ENCODE data around the gene GNPTAB.
"Not testable (repeated sequence)": the region's sequence is repeated elsewhere in the genome, so short reads cannot be mapped to it uniquely, and the experiment has no call there.

Gene GNPTAB

DNA sequence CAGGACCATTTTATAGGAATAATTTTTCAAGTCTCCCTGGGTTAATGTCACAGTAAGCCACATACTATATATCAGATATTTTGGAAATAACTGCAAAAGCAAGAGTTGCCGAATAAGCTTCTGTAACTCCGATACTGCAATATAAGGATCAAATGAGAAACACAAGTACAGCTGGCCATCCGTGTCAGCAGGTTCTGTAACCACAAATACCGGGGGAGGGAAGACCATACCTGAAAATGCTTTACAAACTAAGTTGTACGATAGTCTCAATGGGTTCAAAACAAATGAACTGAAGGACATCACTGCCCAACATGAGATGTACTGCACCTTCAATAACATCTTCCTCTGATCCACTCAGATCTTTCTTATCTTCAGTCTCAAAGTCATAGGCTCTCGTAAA is 93.3 kb downstream of the GNPTAB start:
- DNase-seq (ENCODE audit: low spot score): no peak

DNA sequence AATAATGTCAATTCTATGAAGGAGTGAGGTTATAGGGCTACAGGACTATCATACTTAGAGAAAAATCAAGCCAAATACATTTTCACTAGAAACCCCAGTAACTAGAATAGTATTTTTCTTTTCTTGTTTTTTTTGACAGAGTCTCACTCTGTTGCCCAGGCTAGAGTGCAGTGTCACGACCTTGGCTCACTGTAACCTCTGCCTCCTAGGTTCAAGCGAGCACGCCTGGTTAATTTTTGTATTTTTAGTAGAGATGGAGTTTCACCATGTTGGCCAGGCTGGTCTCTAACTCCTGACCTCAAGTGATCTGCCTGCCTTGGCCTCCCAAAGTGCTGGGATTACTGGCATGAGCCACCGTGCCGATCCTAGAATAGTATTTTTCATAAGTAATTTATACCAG is 96.3 kb downstream of the GNPTAB start:
- DNase-seq (ENCODE audit: low spot score): not testable (repeated sequence)

DNA sequence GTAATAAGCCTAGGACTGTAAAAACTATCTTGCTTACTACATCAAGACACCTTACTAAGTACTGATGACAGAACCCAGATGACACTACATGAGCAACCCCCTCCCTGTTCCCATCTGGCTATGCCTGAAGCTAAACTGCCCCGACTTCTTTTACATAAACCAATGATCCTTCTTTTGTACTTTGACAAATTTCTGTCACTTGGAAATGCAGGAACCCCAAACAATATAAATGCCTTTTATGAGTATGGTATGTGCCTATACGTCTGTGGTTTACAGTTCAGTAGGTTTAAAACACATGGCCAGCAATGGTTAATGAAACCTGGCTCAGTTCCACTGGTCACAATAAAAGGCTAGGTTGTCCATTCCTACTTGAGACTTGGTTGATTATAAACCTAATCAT is 97.6 kb downstream of the GNPTAB start:
- no peak for DNase-seq (ENCODE audit: low spot score)

DNA sequence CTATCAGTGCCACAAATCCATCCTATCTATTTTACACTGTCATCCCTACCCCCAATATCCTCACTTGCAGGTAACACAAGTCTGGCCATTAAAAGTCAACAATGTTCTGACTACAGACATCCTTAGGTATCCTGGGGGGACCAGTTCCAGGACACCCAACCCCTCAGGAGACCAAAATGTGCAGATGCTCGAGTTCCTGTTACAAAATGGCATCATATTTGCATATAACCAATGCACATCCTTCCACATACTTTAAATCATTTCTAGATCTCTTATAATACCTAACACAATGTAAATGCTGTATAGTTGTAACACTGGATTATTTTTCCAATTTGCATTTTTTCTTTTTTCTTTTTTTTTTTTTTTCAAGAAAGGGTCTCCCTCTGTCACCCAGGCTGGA is 98.4 kb downstream of the GNPTAB start:
- DNase-seq (ENCODE audit: low spot score): no peak

DNA sequence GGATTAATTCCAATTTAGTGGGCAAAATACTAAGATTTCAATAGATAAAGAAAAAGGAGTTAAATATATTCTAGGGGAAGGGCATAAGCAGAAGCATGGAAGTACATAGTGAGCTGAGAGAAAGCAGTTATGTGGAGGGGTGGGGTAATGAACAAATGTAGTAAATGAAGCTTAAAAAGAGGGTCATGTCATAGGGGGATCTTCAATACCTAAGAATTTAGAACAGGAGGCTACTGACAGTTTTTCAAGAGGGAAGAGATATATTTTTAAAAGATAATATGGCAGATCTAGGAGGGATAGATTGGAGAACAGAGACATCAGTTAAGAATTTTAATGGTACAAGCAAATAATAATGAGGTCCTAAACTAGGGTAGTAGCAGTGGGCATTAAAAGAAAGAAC is 100.9 kb downstream of the GNPTAB start:
- DNase-seq (ENCODE audit: low spot score): no peak

DNA sequence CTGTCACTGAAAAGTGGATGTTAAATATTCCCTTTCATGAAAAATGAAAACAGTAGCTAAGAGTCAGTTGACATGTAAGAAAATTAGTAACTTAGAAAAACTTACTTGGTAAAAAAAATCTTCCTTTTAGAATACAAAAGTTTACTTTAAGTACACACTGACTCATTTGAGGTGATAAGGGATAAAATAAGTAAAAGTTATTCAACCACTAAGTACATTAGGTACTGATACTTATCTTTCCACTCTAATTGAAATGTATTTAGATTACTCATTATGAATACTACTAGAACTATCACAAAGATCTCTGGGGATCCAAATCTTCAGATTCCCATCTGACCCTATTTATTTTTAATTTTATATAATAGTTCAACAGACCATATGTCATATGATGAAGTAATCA is 103.7 kb downstream of the GNPTAB start:
- no peak for DNase-seq (ENCODE audit: low spot score)

DNA sequence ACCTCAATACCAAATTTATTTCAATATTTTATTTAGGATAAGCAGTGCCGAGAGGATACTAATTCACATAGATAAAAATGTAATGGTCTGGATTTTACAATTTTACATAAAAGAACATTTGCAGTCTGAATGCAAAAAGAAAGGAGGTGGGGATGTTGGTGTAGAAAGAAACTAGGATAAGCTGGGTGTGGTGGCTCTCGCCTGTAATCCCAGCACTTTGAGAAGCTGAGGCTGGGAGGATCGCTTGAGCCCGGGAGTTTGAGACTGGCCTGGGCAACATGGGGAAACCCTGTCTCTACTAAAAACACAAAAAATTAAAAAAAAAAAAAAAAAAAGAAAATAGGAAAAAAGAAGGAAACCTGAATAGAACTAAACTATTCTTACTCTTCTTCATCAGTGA is 108.4 kb downstream of the GNPTAB start:
- no peak for DNase-seq (ENCODE audit: low spot score)

DNA sequence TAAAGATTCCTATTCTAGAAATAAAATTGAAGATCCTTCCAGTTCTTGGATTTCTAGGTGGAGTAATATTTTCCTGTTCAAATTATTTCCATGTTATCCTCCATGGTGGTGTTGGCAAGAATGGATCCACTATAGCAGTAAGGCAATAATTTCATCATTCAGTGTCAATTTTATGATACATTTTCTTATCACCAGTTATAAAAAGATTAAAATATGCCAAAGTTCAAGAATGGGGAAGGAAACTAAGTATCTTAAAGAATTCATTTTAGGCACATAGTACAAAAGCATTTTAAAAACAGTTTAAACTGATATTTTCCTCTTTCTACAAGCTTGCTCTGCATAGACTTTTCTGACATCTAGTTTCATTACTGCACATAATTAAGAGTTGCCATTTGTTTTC is 110.6 kb downstream of the GNPTAB start:
- no peak for DNase-seq (ENCODE audit: low spot score)

DNA sequence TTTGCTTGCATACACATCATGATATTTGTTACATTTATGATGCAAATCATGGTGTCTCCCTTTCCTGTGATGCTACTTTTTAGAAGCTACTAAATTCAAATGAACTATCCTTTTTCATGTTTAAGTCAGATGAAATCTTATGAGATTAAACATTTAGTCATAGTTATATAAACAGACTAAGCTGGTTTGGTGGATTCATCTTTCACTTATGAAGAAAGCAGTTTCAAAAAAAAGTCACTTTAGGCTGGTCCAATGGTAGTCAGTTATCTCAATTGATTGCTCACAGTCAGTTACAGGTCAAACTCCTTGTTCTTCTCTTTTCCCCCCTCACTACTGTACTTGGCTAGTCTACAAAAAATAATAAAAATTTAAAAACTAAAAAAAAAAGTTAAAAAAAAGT is 111.2 kb downstream of the GNPTAB start:
- no peak for DNase-seq (ENCODE audit: low spot score)

DNA sequence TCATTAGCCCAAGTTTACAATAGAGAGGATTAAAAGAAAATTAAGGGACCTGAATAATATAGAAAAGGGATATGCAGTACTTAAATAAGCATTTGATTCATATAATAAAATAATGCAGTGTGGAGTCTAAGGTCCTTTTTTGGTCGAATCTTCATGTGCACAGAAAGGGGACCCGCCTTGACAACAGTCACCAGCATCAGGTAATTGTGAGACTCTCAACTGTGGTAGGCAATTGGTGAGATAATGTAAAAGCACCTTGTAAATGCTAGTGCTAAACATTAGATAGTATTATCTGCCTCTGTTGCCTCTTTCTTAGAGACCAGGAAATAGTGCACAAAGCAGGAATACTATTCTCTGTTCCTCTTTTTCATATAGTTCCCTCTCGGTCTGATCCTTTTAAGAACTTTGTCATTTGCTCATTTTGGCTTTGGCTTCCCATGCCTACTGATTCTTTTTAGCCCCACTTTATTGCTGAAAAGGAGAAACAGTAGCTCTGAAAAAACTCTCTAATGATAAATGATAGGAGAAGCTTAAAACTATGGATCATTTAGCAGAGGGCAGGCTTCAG is 115.8 kb downstream of the GNPTAB start:
- DNase-seq (ENCODE audit: low spot score): no peak

DNA sequence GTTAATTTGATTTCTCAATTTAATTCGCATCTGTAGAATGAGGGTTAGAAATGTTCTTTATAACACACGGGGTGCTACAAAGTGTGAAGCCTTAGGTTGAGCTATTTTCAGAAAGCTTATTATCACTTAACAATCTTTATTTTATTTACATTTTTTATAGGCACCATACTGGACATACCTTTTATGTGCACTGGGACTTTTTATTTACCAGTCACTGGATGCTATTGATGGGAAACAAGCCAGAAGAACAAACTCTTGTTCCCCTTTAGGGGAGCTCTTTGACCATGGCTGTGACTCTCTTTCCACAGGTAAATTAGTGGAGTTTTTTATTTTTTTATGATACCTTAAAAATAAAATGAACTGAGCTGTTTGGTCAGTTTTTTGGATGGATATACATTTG is 116.8 kb downstream of the GNPTAB start:
- DNase-seq (ENCODE audit: low spot score): no peak

DNA sequence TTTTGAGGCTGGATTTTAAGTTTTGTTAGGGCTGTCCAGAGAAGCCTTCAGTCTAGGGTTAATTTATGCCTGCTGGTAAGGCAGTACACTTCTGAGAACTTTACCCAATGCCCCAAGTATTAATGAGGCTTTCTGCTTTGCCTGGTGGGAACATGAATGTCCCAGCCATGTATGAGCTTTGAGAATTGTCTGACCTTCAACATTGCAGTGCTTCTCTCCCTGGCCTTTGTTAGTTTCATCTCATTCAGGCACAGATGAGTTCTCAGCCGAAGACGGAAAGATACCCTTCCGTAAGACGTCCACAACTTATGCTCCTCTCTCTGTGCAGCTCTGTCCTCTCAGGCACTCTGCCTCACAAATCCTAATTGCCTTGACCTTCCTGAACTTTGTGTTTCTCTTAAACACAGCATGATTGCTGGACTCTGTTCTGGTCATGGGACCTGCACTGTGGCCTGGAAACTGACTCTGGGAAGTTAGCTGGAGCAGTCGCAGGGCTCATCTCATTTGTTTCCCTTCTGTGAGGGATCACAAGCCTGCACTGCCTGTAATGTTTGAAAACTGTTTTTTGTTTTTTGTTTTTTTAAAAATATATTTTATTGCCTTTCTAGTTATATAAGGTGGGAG is 117.6 kb downstream of the GNPTAB start:
- no peak for DNase-seq (ENCODE audit: low spot score)

DNA sequence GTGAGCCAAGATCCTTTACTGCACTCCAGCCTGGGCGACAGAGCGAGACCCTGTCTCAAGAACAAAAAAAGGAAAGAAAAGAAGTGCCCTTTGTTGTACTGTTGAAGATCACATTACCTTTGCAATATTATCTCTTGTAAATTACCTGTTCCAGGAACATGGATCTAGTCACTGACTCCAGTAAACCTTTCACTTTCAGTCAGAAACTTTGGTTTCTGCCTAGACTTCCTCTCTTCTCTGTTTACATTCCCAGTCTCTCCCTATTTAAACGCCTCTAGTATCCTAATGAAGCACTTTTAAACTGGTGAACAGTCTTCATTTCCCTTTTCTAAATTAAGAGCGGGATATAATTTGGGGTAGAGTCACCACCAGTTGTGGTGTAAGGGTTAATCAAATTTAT is 120.5 kb downstream of the GNPTAB start:
- no peak for DNase-seq (ENCODE audit: low spot score)

DNA sequence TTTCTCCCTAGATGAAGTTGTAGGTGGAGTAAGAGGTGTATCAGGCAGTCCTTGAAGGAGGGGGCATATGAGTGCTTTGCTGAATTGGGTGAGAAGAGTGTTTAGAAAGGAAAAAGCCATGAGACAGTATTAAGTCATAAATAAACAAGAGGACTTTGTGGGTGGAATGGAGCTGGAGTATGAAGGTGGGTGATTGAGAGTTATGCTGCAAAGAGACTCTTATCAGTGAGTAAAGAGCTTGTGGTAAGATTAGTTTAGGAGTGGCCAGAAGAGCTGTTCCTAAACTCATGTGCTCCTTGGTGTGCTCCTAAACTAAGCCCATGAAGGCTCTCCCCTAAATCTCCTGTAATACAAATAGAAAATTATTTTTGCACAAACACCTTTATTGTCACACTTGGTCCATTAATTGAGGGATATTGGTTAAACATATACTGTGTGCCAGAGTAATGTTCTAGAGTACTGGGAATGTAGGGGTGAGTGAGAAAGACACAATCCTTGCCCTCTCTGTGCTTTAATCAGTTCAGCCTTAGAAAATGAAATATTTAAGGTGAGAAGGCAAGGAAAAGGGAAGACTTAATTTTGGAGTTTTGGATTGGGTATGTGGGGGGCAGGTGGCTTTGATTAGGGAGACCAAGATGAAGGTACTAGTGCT is 123.5 kb downstream of the GNPTAB start:
- DNase-seq (ENCODE audit: low spot score): no peak

DNA sequence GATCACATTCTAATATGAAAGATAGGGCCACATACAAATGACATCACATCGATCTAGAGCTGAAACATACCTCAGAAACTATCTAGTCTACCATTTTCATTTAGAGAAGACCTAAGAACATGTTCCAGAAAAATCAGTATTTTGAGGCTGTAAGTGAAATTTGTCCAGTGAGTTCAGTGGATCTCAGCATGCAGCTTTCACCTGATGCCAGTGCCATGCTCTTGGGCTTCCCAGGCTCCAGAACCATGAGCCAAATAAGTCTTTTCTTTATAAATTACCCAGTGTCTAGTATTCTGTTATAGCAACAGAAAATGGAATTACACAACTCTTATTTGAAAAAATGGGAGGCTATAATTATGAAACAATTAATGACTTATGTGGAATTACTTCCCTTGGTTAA is 124.4 kb downstream of the GNPTAB start:
- DNase-seq (ENCODE audit: low spot score): no peak

DNA sequence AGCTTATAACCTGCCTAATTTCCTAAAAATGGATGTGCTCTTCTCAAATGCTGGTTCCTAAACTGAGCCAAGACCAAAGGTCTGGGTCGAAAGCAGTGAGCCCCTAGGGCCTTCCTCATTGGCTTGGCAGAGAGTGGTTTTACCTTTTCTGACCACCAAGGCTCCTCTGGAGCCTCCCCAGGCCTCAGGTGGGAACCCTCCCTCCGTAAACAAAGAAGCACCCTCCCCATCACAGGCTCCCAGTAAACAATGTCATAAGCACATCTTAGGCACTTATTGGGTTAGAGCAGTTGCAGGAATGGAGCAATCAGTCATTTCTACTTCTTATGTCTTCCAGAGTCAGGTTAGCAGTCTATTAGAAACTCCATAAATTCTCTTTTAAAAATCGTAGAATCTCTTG is 127.3 kb downstream of the GNPTAB start:
- no peak for DNase-seq (ENCODE audit: low spot score)

DNA sequence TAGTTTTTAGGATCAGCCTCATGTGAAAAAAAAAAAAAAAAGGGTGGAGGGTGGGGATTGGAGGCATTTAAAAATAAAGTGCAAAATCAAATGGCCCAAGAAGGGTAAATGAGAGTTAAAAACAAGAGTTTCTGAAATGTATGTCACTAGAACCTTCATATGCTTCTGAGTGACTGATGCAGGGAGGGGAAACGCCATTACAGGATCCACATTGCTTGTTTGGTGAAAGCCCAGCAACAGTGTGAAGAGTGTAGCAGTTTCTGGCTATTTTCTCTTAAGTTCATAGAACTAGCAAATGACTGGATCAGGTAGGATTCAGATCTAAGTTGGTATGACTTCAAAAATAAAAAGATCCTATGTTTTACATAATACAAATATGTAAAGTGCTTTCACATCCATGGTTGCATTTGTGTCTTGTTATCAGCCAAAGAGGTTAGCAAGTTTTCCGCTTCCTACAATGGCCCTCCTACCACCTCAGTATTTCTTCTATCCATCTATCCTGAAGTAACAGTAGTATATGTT is 130.4 kb downstream of the GNPTAB start:
- no peak for DNase-seq (ENCODE audit: low spot score)

DNA sequence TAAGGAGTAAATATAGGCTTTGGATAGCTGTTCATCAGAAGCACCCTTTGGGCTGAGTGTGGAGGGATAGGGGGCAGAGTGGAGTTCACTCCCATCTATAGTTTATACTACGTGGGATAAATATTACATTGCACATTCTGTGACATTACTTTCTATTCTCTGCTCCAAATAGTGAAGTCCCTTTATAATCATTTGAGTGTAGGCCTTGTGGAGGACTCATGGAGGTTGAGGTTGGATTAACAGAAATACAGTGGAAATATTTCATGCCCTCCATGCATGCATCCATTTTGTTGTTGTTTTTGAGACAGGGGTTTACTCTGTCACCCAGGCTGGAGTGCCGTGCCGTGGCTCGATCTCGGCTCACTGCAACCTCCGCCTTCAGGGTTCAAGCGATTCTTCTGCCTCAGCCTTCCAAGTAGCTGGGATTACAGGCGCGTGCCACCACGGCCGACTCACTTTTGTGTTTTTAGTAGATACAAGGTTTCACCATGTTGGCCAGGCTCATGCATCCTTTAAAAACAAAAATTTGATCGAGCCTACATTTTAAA is 131.9 kb downstream of the GNPTAB start:
- no peak for DNase-seq (ENCODE audit: low spot score)

DNA sequence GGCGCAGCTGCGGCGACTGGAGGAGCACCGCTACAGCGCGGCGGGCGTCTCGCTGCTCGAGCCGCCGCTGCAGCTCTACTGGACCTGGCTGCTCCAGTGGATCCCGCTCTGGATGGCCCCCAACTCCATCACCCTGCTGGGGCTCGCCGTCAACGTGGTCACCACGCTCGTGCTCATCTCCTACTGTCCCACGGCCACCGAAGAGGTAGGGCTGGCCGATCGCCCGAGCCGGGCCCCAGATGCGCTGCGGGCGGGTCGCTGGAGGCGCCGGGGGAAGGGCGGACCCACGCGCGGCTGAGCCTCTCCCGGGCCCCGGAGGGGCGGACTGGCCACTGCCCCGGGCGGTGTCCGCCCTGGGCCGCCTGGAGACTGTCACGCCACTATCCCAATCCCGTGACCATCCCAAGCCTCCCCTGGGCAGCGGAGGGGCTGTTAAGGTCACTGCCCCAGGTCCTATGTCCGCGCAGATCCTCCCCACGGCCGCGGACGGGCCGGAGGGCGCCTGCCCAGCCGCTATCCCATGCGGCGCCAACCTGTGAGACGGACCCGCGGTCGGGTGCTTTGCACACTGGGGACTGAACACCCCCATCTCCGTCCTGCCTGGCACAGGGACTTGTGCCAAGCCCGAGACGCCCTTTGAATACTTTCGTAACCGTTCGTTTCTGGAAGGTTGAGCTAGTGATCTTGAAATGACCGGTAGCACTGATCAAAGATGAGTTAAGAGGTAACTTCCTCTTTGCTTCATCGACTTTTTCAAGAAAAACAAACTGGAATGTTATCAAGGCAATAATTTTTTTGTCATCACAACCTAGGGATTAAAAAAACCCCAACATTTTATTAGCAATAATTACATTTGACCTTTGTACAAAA is 132.6 kb downstream of the GNPTAB start:
- peak; percentile 37 for DNase-seq (ENCODE audit: low spot score)

DNA sequence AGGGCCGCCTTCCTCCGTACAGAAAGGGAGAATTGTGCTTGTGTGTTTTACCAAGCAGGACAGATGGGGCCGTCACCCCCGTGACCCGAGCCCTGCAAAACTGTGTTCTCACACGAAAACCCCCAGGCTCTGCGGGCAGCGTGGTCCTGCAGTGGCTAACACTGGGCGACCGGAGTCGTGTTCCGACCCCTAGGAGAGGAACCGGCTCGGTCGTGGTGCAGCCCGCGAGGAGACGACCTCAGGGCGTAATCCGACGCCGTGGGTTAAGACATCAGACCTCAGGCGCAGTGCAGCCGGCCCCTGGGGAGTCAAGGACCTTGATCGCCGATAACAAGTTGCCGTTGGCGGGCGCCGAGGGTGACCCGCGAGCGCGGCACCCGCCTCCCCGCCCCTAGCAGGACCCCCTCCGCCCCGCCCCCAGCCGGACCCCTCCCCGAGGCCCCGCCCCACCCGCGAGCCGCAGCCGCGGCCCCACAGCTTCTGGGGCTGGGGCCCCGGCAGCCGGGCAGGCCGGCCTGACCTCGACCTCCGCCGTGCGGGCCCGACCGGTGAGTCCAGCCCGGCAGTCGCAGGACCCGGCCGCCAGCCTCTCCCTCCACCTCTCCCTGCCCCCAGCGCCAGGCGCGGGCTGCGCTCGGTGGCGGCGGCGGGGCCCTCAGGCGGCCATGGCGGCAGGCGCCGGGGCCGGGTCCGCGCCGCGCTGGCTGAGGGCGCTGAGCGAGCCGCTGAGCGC is 133.4 kb downstream of the GNPTAB start, which contains the start of gene CHPT1:
Gene CHPT1, plus strand, starts transcription at position 444 of the 733 bp plus-strand sequence. Its CDS starts 222 bp downstream, at position 666.
- DNase-seq (ENCODE audit: low spot score): peak; percentile 85

Measured in SK-N-DZ (cell line).